ENCODE measurements around the gene CXorf66.
"Not testable (repeated sequence)": the region's sequence is repeated elsewhere in the genome, so short reads cannot be mapped to it uniquely, and the experiment has no call there.

DNA sequence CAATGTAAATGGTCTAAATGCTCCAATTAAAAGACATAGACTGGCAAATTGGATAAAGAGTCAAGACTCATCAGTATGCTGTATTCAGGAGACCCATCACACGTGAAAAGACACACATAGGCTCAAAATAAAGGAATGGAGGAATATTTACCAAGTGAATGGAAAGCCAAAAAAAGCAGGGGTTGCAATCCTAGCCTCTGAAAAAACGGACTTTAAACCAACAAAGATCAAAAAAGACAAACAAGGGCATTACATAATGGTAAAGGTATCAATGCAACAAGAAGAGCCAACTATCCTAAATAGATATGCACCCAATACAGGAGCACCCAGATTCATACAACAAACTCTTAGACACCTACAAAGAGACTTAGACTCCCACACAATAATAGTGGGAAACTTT, 4.2 kb downstream of the CXorf66 start:
- TF ChIP-seq, protein P1, sequence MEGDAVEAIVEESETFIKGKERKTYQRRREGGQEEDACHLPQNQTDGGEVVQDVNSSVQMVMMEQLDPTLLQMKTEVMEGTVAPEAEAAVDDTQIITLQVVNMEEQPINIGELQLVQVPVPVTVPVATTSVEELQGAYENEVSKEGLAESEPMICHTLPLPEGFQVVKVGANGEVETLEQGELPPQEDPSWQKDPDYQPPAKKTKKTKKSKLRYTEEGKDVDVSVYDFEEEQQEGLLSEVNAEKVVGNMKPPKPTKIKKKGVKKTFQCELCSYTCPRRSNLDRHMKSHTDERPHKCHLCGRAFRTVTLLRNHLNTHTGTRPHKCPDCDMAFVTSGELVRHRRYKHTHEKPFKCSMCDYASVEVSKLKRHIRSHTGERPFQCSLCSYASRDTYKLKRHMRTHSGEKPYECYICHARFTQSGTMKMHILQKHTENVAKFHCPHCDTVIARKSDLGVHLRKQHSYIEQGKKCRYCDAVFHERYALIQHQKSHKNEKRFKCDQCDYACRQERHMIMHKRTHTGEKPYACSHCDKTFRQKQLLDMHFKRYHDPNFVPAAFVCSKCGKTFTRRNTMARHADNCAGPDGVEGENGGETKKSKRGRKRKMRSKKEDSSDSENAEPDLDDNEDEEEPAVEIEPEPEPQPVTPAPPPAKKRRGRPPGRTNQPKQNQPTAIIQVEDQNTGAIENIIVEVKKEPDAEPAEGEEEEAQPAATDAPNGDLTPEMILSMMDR (IDR thresholded peaks at IDR 0.05), result not testable (repeated sequence)
- TF ChIP-seq EP300, POLR2A (IDR thresholded peaks at IDR 0.05): not testable (repeated sequence)
